Measurements from ENCODE around the gene CCDC192.

CCDC192 gene

GRCh38 chr5:127975961-127976360, 272.8 kb downstream of the CCDC192 start:
- Histone ChIP-seq H3K9me3 (ENCODE audit: control insufficient read depth, insufficient read depth, low read depth, low read length) (no peaks in the 10 kb centered on the region), H3K27ac (ENCODE audit: extremely low read depth, low read depth, low read length) (no peak overlapping the region), H3K36me3 (ENCODE audit: control insufficient read depth in 2 of 2, insufficient read depth in 1 of 2, low read length in 2 of 2) (no peaks in the 10 kb centered on the region), H3K4me1 (ENCODE audit: control insufficient read depth, insufficient read depth, low read length) (no peaks in the 10 kb centered on the region), H3K4me3 (ENCODE audit: low read depth, low read length) (no peak overlapping the region)
- CTCF ChIA-PET, result interaction anchor here (0.7 kb wide), 1 partner anchor 110 kb away, joined by 5 read pairs; no protein-coding TSS in a partner anchor
- no peak for TF ChIP-seq ZNF558 (tag by site-specific recombination; IDR thresholded peaks at IDR 0.05)
- TF ChIP-seq WT1 (tag by site-specific recombination; IDR thresholded peaks at IDR 0.05), result no peak
- no peak for TF ChIP-seq ZFP3 (tag by site-specific recombination; IDR thresholded peaks at IDR 0.05; ENCODE audit: low read depth)
- no peak for TF ChIP-seq GFI1B (tag by site-specific recombination; IDR thresholded peaks at IDR 0.05)
- TF ChIP-seq, protein P1, sequence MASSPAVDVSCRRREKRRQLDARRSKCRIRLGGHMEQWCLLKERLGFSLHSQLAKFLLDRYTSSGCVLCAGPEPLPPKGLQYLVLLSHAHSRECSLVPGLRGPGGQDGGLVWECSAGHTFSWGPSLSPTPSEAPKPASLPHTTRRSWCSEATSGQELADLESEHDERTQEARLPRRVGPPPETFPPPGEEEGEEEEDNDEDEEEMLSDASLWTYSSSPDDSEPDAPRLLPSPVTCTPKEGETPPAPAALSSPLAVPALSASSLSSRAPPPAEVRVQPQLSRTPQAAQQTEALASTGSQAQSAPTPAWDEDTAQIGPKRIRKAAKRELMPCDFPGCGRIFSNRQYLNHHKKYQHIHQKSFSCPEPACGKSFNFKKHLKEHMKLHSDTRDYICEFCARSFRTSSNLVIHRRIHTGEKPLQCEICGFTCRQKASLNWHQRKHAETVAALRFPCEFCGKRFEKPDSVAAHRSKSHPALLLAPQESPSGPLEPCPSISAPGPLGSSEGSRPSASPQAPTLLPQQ (tag by site-specific recombination; IDR thresholded peaks at IDR 0.05), result no peak
- no peak for TF ChIP-seq ZNF707 (tag by site-specific recombination; IDR thresholded peaks at IDR 0.05)
- no peak for TF ChIP-seq ZNF10 (tag by site-specific recombination; IDR thresholded peaks at IDR 0.05)
- no peak for TF ChIP-seq ZNF114 (tag by site-specific recombination; IDR thresholded peaks at IDR 0.05)
- TF ChIP-seq ZSCAN5A (tag by site-specific recombination; IDR thresholded peaks at IDR 0.05), result no peak
- POLR2A ChIA-PET, result no interaction called here

GRCh38 chr5:127976525-127976924, 273.3 kb downstream of the CCDC192 start:
- H3K4me3 ChIP-seq (ENCODE audit: low read depth, low read length), result no peak overlapping the region
- H3K27ac ChIP-seq (ENCODE audit: extremely low read depth, low read depth, low read length), result no peak overlapping the region
- no peak for TF ChIP-seq HOXD13 (CRISPR knock-in tag; IDR thresholded peaks at IDR 0.05; ENCODE audit: borderline replicate concordance)
- TF ChIP-seq, protein P2, sequence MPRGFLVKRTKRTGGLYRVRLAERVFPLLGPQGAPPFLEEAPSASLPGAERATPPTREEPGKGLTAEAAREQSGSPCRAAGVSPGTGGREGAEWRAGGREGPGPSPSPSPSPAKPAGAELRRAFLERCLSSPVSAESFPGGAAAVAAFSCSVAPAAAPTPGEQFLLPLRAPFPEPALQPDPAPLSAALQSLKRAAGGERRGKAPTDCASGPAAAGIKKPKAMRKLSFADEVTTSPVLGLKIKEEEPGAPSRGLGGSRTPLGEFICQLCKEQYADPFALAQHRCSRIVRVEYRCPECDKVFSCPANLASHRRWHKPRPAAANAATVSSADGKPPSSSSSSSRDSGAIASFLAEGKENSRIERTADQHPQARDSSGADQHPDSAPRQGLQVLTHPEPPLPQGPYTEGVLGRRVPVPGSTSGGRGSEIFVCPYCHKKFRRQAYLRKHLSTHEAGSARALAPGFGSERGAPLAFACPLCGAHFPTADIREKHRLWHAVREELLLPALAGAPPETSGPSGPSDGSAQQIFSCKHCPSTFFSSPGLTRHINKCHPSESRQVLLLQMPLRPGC (tag by site-specific recombination; IDR thresholded peaks at IDR 0.05), result no peak
- no peak for TF ChIP-seq ZNF785 (tag by site-specific recombination; IDR thresholded peaks at IDR 0.05)
- TF ChIP-seq ZNF248 (tag by site-specific recombination; IDR thresholded peaks at IDR 0.05), result no peak
- TF ChIP-seq ZNF792 (tag by site-specific recombination; IDR thresholded peaks at IDR 0.05), result no peak
- no peak for TF ChIP-seq ZNF645 (tag by site-specific recombination; IDR thresholded peaks at IDR 0.05)
- TF ChIP-seq ZNF223 (tag by site-specific recombination; IDR thresholded peaks at IDR 0.05), result no peak
- TF ChIP-seq ZNF175 (tag by site-specific recombination; IDR thresholded peaks at IDR 0.05), result no peak
- no peak for TF ChIP-seq ZNF121 (tag by site-specific recombination; IDR thresholded peaks at IDR 0.05)
- TF ChIP-seq TSHZ1 (tag by site-specific recombination; IDR thresholded peaks at IDR 0.05; ENCODE audit: borderline replicate concordance), result no peak
- TF ChIP-seq ZNF580 (tag by site-specific recombination; IDR thresholded peaks at IDR 0.05), result no peak
- TF ChIP-seq TRIM28 (IDR thresholded peaks at IDR 0.05; ENCODE audit: borderline replicate concordance, low read length), result no peak
- no peak for TF ChIP-seq ZBTB10 (tag by site-specific recombination; IDR thresholded peaks at IDR 0.05)
- no peak for TF ChIP-seq MZF1 (tag by site-specific recombination; IDR thresholded peaks at IDR 0.05; ENCODE audit: borderline replicate concordance)
- ChIA-PET POLR2A (no interaction called here), CTCF (interaction anchor here (0.7 kb wide), 1 partner anchor 109 kb away, joined by 5 read pairs; no protein-coding TSS in a partner anchor)
- H3K36me3 ChIP-seq (ENCODE audit: control insufficient read depth in 2 of 2, insufficient read depth in 1 of 2, low read length in 2 of 2), result no peaks in the 10 kb centered on the region
- H3K9me3 ChIP-seq (ENCODE audit: control insufficient read depth, insufficient read depth, low read depth, low read length), result no peaks in the 10 kb centered on the region
- H3K4me1 ChIP-seq (ENCODE audit: control insufficient read depth, insufficient read depth, low read length), result no peaks in the 10 kb centered on the region
